T-helper 1 cell treated with Interleukin-12 subunit alpha and Interleukin-12 subunit beta and Interleukin-4 antibody, amounts not matched to agents 30 ng/mL and 1 ng/mL, for 36 hours (primary cell): ENCODE measurements around the gene ATXN7L1. TPM values are rescaled to one million over a fixed set of nuclear protein-coding genes. Genes with fewer than 3 reads are reported as not detected.
"Not testable (repeated sequence)": the region's sequence is repeated elsewhere in the genome, so short reads cannot be mapped to it uniquely, and the experiment has no call there.

Experiments
- intact Hi-C: fragments of 100-400 bp; cut with micrococcal nuclease; formaldehyde crosslinking; loops from one replicate; pipeline ENCODE4 v1.15.1; 2024
- total RNA-seq: library from RNA; stranded (reverse); gene quantifications from 2 replicates; pipeline ENCODE4 v1.2.3, GENCODE V29; 2022

Gene ATXN7L1
- total RNA-seq, 1 donor from 2014 or later: 13.5 TPM

GRCh38 chr7:105711726-105712402 lies 164.5 kb downstream of the ATXN7L1 start:
- intact Hi-C loops: no loop called here

GRCh38 chr7:105710720-105711119 lies 165.7 kb downstream of the ATXN7L1 start:
- intact Hi-C loops: not testable (repeated sequence)

GRCh38 chr7:105708763-105709080 lies 167.7 kb downstream of the ATXN7L1 start:
- intact Hi-C loops: no loop called here

- intact Hi-C loops: no loop called here
Measured at GRCh38 chr7:105707967-105708762, 168.2 kb downstream of the ATXN7L1 start.

- intact Hi-C loops: no loop called here
Measured at GRCh38 chr7:105707381-105707780, 169.0 kb downstream of the ATXN7L1 start.

- intact Hi-C loops: no loop called here
Measured at GRCh38 chr7:105705427-105705826, 171.0 kb downstream of the ATXN7L1 start.

GRCh38 chr7:105703207-105703930 lies 173.0 kb downstream of the ATXN7L1 start:
- intact Hi-C loops: no loop called here

GRCh38 chr7:105699568-105700236 lies 176.7 kb downstream of the ATXN7L1 start:
- intact Hi-C loops: no loop called here

GRCh38 chr7:105698531-105698930 lies 177.9 kb downstream of the ATXN7L1 start:
- intact Hi-C loops: no loop called here

GRCh38 chr7:105697753-105698152 lies 178.6 kb downstream of the ATXN7L1 start:
- intact Hi-C loops: no loop called here

GRCh38 chr7:105697169-105697568 lies 179.2 kb downstream of the ATXN7L1 start:
- intact Hi-C loops: not testable (repeated sequence)

- intact Hi-C loops: loop anchor here (5.0 kb wide), 3 partner anchors 161 to 736 kb away; partner anchors contain the start of genes KMT2E and RINT1
Measured at GRCh38 chr7:105693576-105693975, 182.8 kb downstream of the ATXN7L1 start.

- intact Hi-C loops: loop anchor here (1.0 to 5.0 kb wide), 15 partner anchors 14 to 1476 kb away; partner anchors contain the start of genes ATXN7L1, CCDC71L, KMT2E and NAMPT
Measured at GRCh38 chr7:105691680-105692564, 184.5 kb downstream of the ATXN7L1 start.

- intact Hi-C loops: loop anchor here (1.0 to 5.0 kb wide), 15 partner anchors 13 to 1477 kb away; partner anchors contain the start of genes ATXN7L1, CCDC71L, KMT2E and NAMPT
Measured at GRCh38 chr7:105691082-105691679, 185.2 kb downstream of the ATXN7L1 start.

GRCh38 chr7:105690325-105690945 lies 186.0 kb downstream of the ATXN7L1 start:
- intact Hi-C loops: loop anchor here (2.0 to 5.0 kb wide), 7 partner anchors 158 to 970 kb away; partner anchors contain the start of genes ATXN7L1, CCDC71L, KMT2E and NAMPT

GRCh38 chr7:105689067-105689819 lies 187.2 kb downstream of the ATXN7L1 start:
- intact Hi-C loops: no loop called here

GRCh38 chr7:105688617-105689016 lies 187.8 kb downstream of the ATXN7L1 start:
- intact Hi-C loops: loop anchor here (1.0 kb wide), 1 partner anchor 354 kb away; no protein-coding TSS in a partner anchor

- intact Hi-C loops: no loop called here
Measured at GRCh38 chr7:105685161-105685560, 191.2 kb downstream of the ATXN7L1 start.
